ENCODE data around the gene DGAT2.

The DGAT2 gene

DNA sequence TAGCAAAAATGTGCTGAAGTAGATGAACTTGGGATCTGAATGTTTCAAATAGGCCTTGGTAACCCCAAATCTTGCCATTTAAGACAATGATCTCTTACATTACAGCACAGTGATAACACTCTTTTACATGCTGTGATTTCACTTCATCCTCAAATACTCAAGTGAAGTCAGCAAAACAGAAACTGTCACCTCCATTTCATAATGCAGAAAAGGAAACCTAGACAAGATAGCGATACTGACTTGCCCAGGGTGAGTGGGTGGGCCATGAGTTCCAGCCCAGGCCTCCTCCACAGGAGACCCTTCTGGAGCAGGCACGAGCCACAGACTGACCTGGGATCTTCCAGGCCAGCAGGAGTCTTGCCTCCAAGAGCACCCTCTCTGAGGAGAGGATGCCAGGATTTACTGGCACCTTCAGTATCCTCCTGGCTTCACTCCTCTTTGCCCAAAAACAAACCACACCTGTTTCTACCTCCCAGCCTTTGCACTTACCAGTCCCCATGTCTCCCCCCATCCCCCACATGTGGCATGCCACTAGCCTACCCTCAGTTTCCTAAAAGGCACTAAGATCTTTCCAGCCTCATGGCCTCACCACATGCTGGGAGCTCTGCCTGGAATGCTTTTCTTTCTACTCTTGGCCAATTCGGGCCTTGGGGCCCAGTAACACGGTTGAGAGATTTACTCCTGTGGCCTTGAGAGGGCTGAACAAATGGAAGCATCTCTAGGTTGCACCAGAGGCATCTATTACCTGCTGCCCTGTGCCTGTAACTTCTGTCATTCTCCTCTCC lies 1.9 kb upstream of the DGAT2 start:
- H3K4me3 ChIP-seq (replicated peaks; ENCODE audit: low read depth, low read length): no peak overlapping the region
- TF ChIP-seq, protein P1, sequence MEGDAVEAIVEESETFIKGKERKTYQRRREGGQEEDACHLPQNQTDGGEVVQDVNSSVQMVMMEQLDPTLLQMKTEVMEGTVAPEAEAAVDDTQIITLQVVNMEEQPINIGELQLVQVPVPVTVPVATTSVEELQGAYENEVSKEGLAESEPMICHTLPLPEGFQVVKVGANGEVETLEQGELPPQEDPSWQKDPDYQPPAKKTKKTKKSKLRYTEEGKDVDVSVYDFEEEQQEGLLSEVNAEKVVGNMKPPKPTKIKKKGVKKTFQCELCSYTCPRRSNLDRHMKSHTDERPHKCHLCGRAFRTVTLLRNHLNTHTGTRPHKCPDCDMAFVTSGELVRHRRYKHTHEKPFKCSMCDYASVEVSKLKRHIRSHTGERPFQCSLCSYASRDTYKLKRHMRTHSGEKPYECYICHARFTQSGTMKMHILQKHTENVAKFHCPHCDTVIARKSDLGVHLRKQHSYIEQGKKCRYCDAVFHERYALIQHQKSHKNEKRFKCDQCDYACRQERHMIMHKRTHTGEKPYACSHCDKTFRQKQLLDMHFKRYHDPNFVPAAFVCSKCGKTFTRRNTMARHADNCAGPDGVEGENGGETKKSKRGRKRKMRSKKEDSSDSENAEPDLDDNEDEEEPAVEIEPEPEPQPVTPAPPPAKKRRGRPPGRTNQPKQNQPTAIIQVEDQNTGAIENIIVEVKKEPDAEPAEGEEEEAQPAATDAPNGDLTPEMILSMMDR (IDR thresholded peaks at IDR 0.05; ENCODE audit: low read length, missing control alignments): no peak
- no peak for DNase-seq (ENCODE audit: low read depth)

DNA sequence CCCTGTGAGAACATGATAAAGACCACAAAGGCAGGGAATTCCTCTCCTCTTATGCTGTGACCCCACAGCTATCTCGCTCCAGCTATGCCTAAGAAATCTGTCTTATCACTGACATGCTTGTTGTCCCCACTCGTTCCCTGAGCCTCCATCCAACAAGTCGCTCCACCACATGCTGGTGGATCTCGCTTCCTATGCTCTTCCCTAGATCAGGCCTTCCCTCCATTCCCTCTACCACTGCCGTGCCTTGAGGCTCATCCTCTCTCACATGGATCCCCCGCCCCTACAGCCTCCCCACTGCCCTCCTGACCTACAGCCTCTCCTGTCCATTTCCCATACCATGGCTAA lies 1.4 kb upstream of the DGAT2 start:
- no peak overlapping the region for H3K4me3 ChIP-seq (replicated peaks; ENCODE audit: low read depth, low read length)
- TF ChIP-seq, protein P1 (IDR thresholded peaks at IDR 0.05; ENCODE audit: low read length, missing control alignments): no peak
- no peak for DNase-seq (ENCODE audit: low read depth)

DNA sequence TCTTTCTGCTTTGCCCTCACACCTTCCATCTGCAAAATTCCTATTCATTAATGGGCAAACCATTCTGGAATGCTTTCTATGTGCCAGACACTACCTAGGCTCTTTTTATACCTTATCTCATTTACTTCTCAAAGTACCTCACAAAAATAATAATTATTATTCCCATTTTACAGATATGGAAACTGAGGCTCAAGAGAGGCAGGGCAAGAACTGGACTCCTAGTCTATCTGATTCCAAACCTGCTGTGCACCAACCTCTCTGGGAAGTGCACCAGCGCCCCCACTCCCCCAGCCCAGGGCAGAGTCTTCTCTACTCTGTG lies 826 bp upstream of the DGAT2 start:
- DNase-seq (ENCODE audit: low read depth): no peak
- no peak overlapping the region for H3K4me3 ChIP-seq (replicated peaks; ENCODE audit: low read depth, low read length)
- TF ChIP-seq, protein P1 (IDR thresholded peaks at IDR 0.05; ENCODE audit: low read length, missing control alignments): no peak

DNA sequence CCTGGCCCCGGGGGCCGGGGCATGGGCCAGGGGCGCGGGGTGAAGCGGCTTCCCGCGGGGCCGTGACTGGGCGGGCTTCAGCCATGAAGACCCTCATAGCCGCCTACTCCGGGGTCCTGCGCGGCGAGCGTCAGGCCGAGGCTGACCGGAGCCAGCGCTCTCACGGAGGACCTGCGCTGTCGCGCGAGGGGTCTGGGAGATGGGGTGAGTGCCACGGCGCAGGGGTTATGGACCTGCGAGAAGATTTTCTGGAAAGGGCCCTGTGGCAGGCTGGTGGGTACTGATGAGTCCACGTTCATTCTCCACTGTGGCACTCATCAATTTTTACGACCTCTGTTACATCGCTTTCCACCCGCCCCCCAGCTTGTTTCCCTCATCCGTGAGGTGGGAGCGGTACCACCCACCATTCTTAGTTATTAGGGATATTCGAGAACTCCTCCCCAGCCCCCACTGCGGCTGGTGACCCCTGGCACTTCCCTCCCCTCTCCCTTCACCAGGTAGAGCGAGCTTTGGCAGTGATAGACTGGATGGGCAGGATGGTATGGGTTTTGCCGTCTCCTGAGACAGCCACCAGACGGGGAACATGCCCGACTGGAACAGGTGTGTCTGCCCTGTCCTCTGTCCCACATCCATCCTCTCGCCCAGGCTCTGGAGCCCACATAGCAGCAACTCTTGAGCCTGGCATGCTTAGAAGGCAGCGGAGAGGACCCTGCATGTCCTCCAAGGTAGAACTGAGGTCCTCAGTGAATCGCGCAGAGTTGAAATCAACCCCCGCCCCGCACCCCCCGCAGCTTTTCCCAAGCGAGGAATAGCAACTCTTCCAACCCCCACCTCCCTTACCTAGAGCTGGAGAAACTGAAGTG lies 562 bp downstream of the DGAT2 start:
- peak overlapping the region; percentile 43 for H3K4me3 ChIP-seq (replicated peaks; ENCODE audit: low read depth, low read length)
- TF ChIP-seq, protein P1 (IDR thresholded peaks at IDR 0.05; ENCODE audit: low read length, missing control alignments): no peak
- DNase-seq (ENCODE audit: low read depth): no peak

DNA sequence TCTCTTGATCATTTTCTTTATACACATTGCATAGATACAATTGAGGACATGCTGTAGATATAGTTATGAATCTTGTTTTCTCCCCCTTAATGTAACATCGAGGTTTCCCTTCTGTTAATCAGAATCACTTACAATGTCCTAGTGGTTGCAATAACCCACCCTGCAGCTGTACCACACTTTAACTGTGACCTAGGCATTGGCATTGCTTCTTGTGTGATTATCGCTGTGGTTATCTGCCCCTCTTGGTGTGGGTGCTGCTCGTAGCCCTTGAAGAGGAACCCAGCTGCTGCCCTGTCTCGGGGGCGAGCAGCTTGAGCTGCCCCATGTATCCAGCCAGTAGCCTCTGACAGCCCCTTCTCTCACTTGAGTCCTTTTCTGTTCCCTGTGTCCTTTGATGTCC lies 1.5 kb downstream of the DGAT2 start:
- H3K4me3 ChIP-seq (replicated peaks; ENCODE audit: low read depth, low read length): no peak overlapping the region
- TF ChIP-seq, protein P1 (IDR thresholded peaks at IDR 0.05; ENCODE audit: low read length, missing control alignments): no peak
- DNase-seq (ENCODE audit: low read depth): no peak

DNA sequence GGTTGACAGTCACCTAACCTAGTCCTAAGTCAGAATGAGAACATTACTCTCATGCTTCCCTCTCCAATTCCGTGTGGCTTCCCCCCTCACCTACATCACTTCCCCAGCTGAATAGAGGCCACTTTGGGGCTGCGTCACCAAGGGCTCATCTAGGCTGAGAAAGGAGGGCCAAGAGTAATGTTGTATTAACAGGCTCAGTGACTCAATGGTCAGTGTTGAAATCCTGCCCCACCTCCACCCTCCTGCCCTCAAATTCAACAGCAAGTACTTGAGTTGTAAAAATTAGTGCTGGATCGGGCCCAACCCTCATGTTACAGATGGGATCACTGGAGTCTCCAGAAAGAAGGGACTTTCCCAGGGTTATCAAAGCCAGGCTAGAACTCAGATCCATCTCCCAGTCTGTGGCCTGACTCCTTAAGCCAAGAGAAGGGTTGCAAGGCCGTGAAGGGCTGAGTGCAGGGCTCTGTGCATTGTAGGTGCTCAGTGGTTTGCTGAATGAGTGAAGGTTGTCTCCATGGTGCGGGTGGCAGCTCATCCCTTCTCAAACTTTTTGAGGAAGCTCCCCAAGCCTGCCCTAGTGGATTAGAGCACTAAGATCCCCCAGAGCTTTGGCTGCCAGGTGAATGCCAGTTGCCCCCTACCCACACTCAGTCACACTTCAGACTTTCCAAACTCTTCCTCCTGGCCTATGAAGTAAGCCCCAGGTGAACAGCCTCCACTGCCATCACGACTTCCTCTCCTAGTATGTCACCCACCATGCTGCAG lies 3.2 kb downstream of the DGAT2 start:
- TF ChIP-seq, protein P1 (IDR thresholded peaks at IDR 0.05; ENCODE audit: low read length, missing control alignments): no peak
- no peak overlapping the region for H3K4me3 ChIP-seq (replicated peaks; ENCODE audit: low read depth, low read length)
- peak; percentile 77 for DNase-seq (ENCODE audit: low read depth)
